GM12878 (cell line): Measurements from ENCODE around the gene C2orf69. TPM values are rescaled to one million over a fixed set of nuclear protein-coding genes. Genes with fewer than 3 reads are reported as not detected.

Experiments used
- ATAC-seq: fragments of 200-7000 bp; cut with Tn5 transposase; 3 replicates; pipeline ENCODE4 v1.9.1; 2020; ENCODE audit warnings: mild to moderate bottlenecking, moderate library complexity
- BruUV-seq: library from RNA; stranded (reverse); fragments of 400-500 nt; replicated peaks from 2 replicates; lab custom pipeline; 2021; lab: Mats Ljungman, UMichigan
- CTCF ChIA-PET: fragments of 300-600 bp; sonication (Branson Sonifier 250); formaldehyde crosslinking; extraction: SDS; loops from one replicate; lab custom pipeline; 2021; ENCODE audit warnings: inconsistent platforms; lab: Yijun Ruan, JAX
- POLR2A ChIA-PET: fragments of 350-600 bp; formaldehyde crosslinking; extraction: SDS; loops from one replicate; lab custom pipeline; 2021; ENCODE audit warnings: inconsistent platforms; lab: Charles Lee
- RAD21 ChIA-PET: fragments of 300-600 bp; sonication (Branson Sonifier 250); formaldehyde crosslinking; loops from one replicate; lab custom pipeline; 2023; ENCODE audit warnings: antibody characterized with exemption; ENCODE audit not compliant: unreplicated experiment; lab: Charles Lee
- SMC1A ChIA-PET: fragments of 300-600 bp; sonication (Branson Sonifier 250); formaldehyde crosslinking; loops from one replicate; lab custom pipeline; 2023; ENCODE audit not compliant: unreplicated experiment, uncharacterized antibody; lab: Charles Lee
- DNase-seq: peaks from one replicate; pipeline ENCODE4 v3.0.0-alpha.2; 2011; ENCODE audit warnings: low read depth, low spot score
- FAIRE-seq: peaks from 3 replicates; lab custom pipeline; 2011; peaks lifted over from hg19 to GRCh38; lab: Jason Lieb, UNC
- H2AFZ ChIP-seq: 2 replicates; pipeline ENCODE4 v1.6.0; 2011; ENCODE audit warnings: low read depth, low read length, control low read depth; ENCODE audit not compliant: control insufficient read depth
- H3K27ac ChIP-seq: 2 replicates; pipeline ENCODE4 v1.5.1; 2011; ENCODE audit warnings: control low read depth; ENCODE audit not compliant: control insufficient read depth, insufficient read depth
- H3K27me3 ChIP-seq, 2 experiments: replicated peaks in 1 of 2; 2 replicates each; pipeline versions ENCODE4 v1.6.0 to v1.6.1; 2011; ENCODE audit warnings: low read length in 1 of 2; ENCODE audit not compliant: control insufficient read depth in 2 of 2, insufficient read depth in 2 of 2
- H3K36me3 ChIP-seq, 2 experiments: 2 replicates each; pipeline ENCODE4 v1.5.1; 2011; ENCODE audit warnings: low read length in 1 of 2; ENCODE audit not compliant: control insufficient read depth in 2 of 2, insufficient read depth in 2 of 2
- H3K4me1 ChIP-seq: 2 replicates; pipeline ENCODE4 v1.6.1; 2011; ENCODE audit warnings: mild to moderate bottlenecking, low read length, moderate library complexity, mixed read lengths; ENCODE audit not compliant: control insufficient read depth, insufficient read depth
- H3K4me2 ChIP-seq: 2 replicates; pipeline ENCODE4 v1.6.0; 2011; ENCODE audit warnings: control low read depth; ENCODE audit not compliant: control insufficient read depth, insufficient read depth
- H3K4me3 ChIP-seq: fragments of 200-600 bp; sonication (generic); 2 replicates; pipeline ENCODE4 v1.5.1; 2016
- H3K79me2 ChIP-seq: 2 replicates; pipeline ENCODE4 v1.6.0; 2011; ENCODE audit warnings: low read length; ENCODE audit not compliant: control insufficient read depth, insufficient read depth
- H3K9ac ChIP-seq: 2 replicates; pipeline ENCODE4 v1.8.0; 2011; ENCODE audit warnings: low read length, control low read depth, mixed read lengths; ENCODE audit not compliant: control insufficient read depth, insufficient read depth
- H3K9me3 ChIP-seq: replicated peaks from 3 replicates; pipeline ENCODE4 v1.5.1; 2011; ENCODE audit warnings: mild to moderate bottlenecking, low read length; ENCODE audit not compliant: control insufficient read depth, insufficient read depth
- H4K20me1 ChIP-seq: 2 replicates; pipeline ENCODE4 v1.6.0; 2011; ENCODE audit not compliant: control insufficient read depth, insufficient read depth
- CBFB ChIP-seq: IDR thresholded peaks from 2 replicates; pipeline ENCODE4 v1.6.1; 2016; ENCODE audit warnings: antibody characterized with exemption, low read depth
- CBX5 ChIP-seq: sonication (generic); IDR thresholded peaks from 2 replicates; pipeline ENCODE4 v1.6.1; 2016; ENCODE audit warnings: low read depth, moderate library complexity, mild to moderate bottlenecking, inconsistent platforms
- EP300 ChIP-seq, 2 experiments: fragments of 150-350 bp in 1 of 2; IDR thresholded peaks; 2 replicates each; pipeline ENCODE4 v1.6.1; 2011 to 2012; ENCODE audit warnings: low read depth in 2 of 2, low read length in 2 of 2, borderline replicate concordance in 1 of 2, improper control_type of control experiment in 1 of 2, inconsistent platforms in 1 of 2; ENCODE audit not compliant: control insufficient read depth in 1 of 2
- FOXK2 ChIP-seq: fragments of 450-650 bp; IDR thresholded peaks from 2 replicates; pipeline ENCODE4 v1.6.1; 2017; ENCODE audit warnings: mild to moderate bottlenecking, moderate library complexity
- HCFC1 ChIP-seq: fragments of 150-350 bp; IDR thresholded peaks from 2 replicates; pipeline ENCODE4 v1.6.1; 2014; ENCODE audit warnings: low read length
- HDAC6 ChIP-seq: fragments of 200-600 bp; sonication (generic); IDR thresholded peaks from one replicate; pipeline ENCODE4 v1.8.0; 2017; ENCODE audit warnings: antibody characterized with exemption; ENCODE audit not compliant: unreplicated experiment
- KLF5 ChIP-seq: fragments of 450-650 bp; IDR thresholded peaks from 2 replicates; pipeline ENCODE4 v1.6.1; 2014; ENCODE audit warnings: mild to moderate bottlenecking; ENCODE audit not compliant: partially characterized antibody
- NFYB ChIP-seq: IDR thresholded peaks from 2 replicates; pipeline ENCODE4 v1.6.1; 2011; ENCODE audit warnings: low read depth, mild to moderate bottlenecking, low read length, improper control_type of control experiment, moderate library complexity; ENCODE audit not compliant: insufficient read depth
- PAX5 ChIP-seq: IDR thresholded peaks from 2 replicates; pipeline ENCODE4 v1.6.1; 2011; ENCODE audit warnings: low read depth, low read length, borderline replicate concordance
- PML ChIP-seq: IDR thresholded peaks from 2 replicates; pipeline ENCODE4 v1.6.1; 2012; ENCODE audit warnings: low read length, inconsistent platforms
- RELA ChIP-seq: fragments of 450-650 bp; IDR thresholded peaks from 2 replicates; pipeline ENCODE4 v1.8.0; 2014; ENCODE audit warnings: borderline replicate concordance; ENCODE audit not compliant: partially characterized antibody
- SMC3 ChIP-seq: IDR thresholded peaks from 2 replicates; pipeline ENCODE4 v1.6.1; 2011; ENCODE audit warnings: low read length, improper control_type of control experiment, borderline replicate concordance
- SRF ChIP-seq, 2 experiments: IDR thresholded peaks; 2 replicates each; pipeline ENCODE4 v1.6.1; 2011; ENCODE audit warnings: low read depth in 2 of 2, low read length in 2 of 2, mild to moderate bottlenecking in 1 of 2, moderate library complexity in 1 of 2
- YBX1 ChIP-seq: fragments of 450-650 bp; IDR thresholded peaks from 2 replicates; pipeline ENCODE4 v1.6.1; 2016; ENCODE audit warnings: antibody characterized with exemption
- WGBS: methylation state at CpG from one replicate; pipeline ENCODE4 v1.1.6; 2016; ENCODE audit warnings: low lambda C conversion rate; ENCODE audit not compliant: insufficient replicate concordance, insufficient coverage; ENCODE audit errors: missing lambda C conversion rate; 5-methylcytosine and 5-hydroxymethylcytosine counted together
- in situ Hi-C: fragments of 300-500 bp; cut with MboI; formaldehyde crosslinking; loops from 9 replicates; pipeline ENCODE4 v1.14.3; 2018; ENCODE audit warnings: mixed read lengths
- intact Hi-C: fragments of 100-400 bp; cut with micrococcal nuclease; formaldehyde crosslinking; loops from one replicate; pipeline ENCODE4 v1.14.2; 2022; ENCODE audit not compliant: unreplicated experiment
- polyA plus RNA-seq, 11 experiments: library from polyadenylated mRNA; depleted of rRNA in 4 of 11; unstranded in 6 of 11; stranded (reverse) in 5 of 11; fragments of >200 nt; fragmentation: Nextera tagmentation in 4 of 11; fragmentation: Illumina TruSeq in 1 of 11; extraction: Ambion mirVana in 4 of 11; extraction: Trizol in 1 of 11; gene quantifications; 1 replicate in 1 of 11; 2 replicates in 10 of 11; pipeline versions ENCODE4 v1.2.1 to v1.2.3, GENCODE V29; 2011 to 2016; ENCODE audit warnings: inconsistent platforms in 2 of 11, missing spikeins in 2 of 11, low read depth in 1 of 11
- total RNA-seq, 4 experiments: library from RNA; depleted of rRNA in 3 of 4; stranded (reverse); fragments of >200 nt in 3 of 4; fragmentation: Illumina TruSeq in 1 of 4; extraction: Trizol in 1 of 4; gene quantifications; 2 replicates each; pipeline versions ENCODE4 v1.2.1 to v1.2.3, GENCODE V29; 2013 to 2021
- TF ChIP-seq, protein P1 (sequence below): fragments of 450-650 bp; IDR thresholded peaks from 2 replicates; pipeline ENCODE4 v1.6.1; 2016; ENCODE audit warnings: mild to moderate bottlenecking, moderate library complexity, borderline replicate concordance

The C2orf69 gene
- total and polyA plus RNA-seq, 10 of the 15 experiments (the other 5 are each of a cell fraction or from before 2014, with no cell fraction given) = 6.3 to 20.3 (median 11.1) TPM

DNA sequence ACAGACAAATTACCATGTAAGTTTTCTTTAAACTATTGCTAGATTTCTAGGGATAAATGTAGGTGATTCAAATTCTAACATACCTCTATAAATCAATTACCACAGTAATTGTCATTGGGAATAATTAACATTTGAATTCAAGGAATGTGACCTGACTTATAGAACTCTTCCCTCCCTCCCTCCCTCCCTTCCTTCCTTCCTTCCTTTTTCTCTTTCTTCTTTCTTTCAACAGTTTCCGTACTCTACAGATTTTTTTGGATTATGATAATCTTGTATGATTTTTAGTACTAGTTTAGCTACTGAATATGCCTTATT lies 41.9 kb upstream of the C2orf69 start:
- Histone ChIP-seq H3K79me2 (no peaks in the 10 kb centered on the region), H3K9ac (no peak overlapping the region), H3K4me1 (no peaks in the 10 kb centered on the region), H3K27ac (no peak overlapping the region), H3K4me2 (no peak overlapping the region), H2AFZ (no peak overlapping the region), H3K27me3 (no peaks in the 10 kb centered on the region), H4K20me1 (no peaks in the 10 kb centered on the region), H3K9me3 (peaks cover 4% of the 10 kb centered on the region; the same call in 1 of the 3 replicates), H3K4me3 (no peak overlapping the region), H3K36me3 (no peaks in the 10 kb centered on the region)
- BruUV-seq = no TSS peak
- ChIA-PET CTCF (no interaction called here), POLR2A (no interaction called here), RAD21 (no interaction called here), SMC1A (no interaction called here)
- FAIRE-seq (no peak), ATAC-seq (no peak), DNase-seq (no peak)
- 29% methylated on average over 1 of the region's 1 CpG for WGBS
- in situ Hi-C loops = no loop called here
- TF ChIP-seq YBX1 (no peak), PAX5 (no peak), CBFB (no peak), RELA (no peak), SRF (IDR thresholded peaks at IDR 0.05; ENCODE audit: low read depth in 2 of 2, low read length in 2 of 2) (no peak), HCFC1 (no peak), EP300 (IDR thresholded peaks at IDR 0.05; ENCODE audit: borderline replicate concordance in 1 of 2, control insufficient read depth in 1 of 2, low read depth in 2 of 2, low read length in 2 of 2) (no peak), HDAC6 (no peak), PML (no peak), NFYB (no peak), CBX5 (no peak), KLF5 (no peak), SMC3 (no peak), FOXK2 (no peak)
- TF ChIP-seq, protein P1, sequence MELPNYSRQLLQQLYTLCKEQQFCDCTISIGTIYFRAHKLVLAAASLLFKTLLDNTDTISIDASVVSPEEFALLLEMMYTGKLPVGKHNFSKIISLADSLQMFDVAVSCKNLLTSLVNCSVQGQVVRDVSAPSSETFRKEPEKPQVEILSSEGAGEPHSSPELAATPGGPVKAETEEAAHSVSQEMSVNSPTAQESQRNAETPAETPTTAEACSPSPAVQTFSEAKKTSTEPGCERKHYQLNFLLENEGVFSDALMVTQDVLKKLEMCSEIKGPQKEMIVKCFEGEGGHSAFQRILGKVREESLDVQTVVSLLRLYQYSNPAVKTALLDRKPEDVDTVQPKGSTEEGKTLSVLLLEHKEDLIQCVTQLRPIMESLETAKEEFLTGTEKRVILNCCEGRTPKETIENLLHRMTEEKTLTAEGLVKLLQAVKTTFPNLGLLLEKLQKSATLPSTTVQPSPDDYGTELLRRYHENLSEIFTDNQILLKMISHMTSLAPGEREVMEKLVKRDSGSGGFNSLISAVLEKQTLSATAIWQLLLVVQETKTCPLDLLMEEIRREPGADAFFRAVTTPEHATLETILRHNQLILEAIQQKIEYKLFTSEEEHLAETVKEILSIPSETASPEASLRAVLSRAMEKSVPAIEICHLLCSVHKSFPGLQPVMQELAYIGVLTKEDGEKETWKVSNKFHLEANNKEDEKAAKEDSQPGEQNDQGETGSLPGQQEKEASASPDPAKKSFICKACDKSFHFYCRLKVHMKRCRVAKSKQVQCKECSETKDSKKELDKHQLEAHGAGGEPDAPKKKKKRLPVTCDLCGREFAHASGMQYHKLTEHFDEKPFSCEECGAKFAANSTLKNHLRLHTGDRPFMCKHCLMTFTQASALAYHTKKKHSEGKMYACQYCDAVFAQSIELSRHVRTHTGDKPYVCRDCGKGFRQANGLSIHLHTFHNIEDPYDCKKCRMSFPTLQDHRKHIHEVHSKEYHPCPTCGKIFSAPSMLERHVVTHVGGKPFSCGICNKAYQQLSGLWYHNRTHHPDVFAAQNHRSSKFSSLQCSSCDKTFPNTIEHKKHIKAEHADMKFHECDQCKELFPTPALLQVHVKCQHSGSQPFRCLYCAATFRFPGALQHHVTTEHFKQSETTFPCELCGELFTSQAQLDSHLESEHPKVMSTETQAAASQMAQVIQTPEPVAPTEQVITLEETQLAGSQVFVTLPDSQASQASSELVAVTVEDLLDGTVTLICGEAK = no peak
- intact Hi-C loops = no loop called here
